ENCODE measurements around the gene WBP2. TPM values are rescaled to one million over a fixed set of nuclear protein-coding genes. Genes with fewer than 3 reads are reported as not detected.

WBP2 gene
- total and polyA plus RNA-seq, 10 of the 15 experiments (the other 5 are each of a cell fraction or from before 2014, with no cell fraction given), result 1.5 to 57.3 (median 27.5) TPM

- H3K4me1 ChIP-seq (ENCODE audit: control insufficient read depth, insufficient read depth, low read length), result peaks cover 3% of the 10 kb centered on the region
- CTCF ChIA-PET, result interaction anchor here (0.8 to 4.1 kb wide), 5 partner anchors 14 to 51 kb away, joined by 3 to 20 read pairs (median 3); partner anchors contain the start of gene WBP2
- H3K4me2 ChIP-seq (ENCODE audit: control insufficient read depth, insufficient read depth), result no peak overlapping the region
- FAIRE-seq, result no peak
- H3K79me2 ChIP-seq (ENCODE audit: control insufficient read depth, insufficient read depth, low read length), result no peaks in the 10 kb centered on the region; the same call in 1 of the 2 replicates
- intact Hi-C loops (cut with micrococcal nuclease; ENCODE audit: unreplicated experiment), result no loop called here
- in situ Hi-C loops (cut with MboI), result no loop called here
- POLR2A ChIA-PET, result interaction anchor here (0.7 to 2.2 kb wide), 7 partner anchors 10 to 189 kb away, joined by 3 to 11 read pairs (median 4); partner anchors contain the start of gene WBP2
- no peak overlapping the region for H2AFZ ChIP-seq (ENCODE audit: control insufficient read depth, low read depth, low read length)
- TF ChIP-seq CREB1 (IDR thresholded peaks at IDR 0.05; ENCODE audit: low read depth), result peak; percentile 59; the same call in 1 of the 2 replicates
- TF ChIP-seq CBX3 (IDR thresholded peaks at IDR 0.05; ENCODE audit: borderline replicate concordance, low read depth), result no peak
- no peak overlapping the region for H3K27ac ChIP-seq (ENCODE audit: control insufficient read depth, insufficient read depth)
- no peak for ATAC-seq
- no peaks in the 10 kb centered on the region for H3K27me3 ChIP-seq (replicated peaks in 1 of 2; ENCODE audit: control insufficient read depth in 2 of 2, insufficient read depth in 2 of 2, low read length in 1 of 2)
- no peaks in the 10 kb centered on the region for H4K20me1 ChIP-seq (ENCODE audit: control insufficient read depth, insufficient read depth)
- no peak for DNase-seq (ENCODE audit: low read depth, low spot score)
- SMC1A ChIA-PET (ENCODE audit: uncharacterized antibody, unreplicated experiment), result interaction anchor here (1.0 to 2.6 kb wide), 4 partner anchors 11 to 92 kb away, joined by 3 to 7 read pairs (median 4); partner anchors contain the start of gene TRIM65
- RAD21 ChIA-PET (ENCODE audit: unreplicated experiment), result interaction anchor here (0.7 to 0.8 kb wide), 2 partner anchors 51 to 55 kb away, joined by 3 read pairs; partner anchors contain the start of gene WBP2
- no peaks in the 10 kb centered on the region; a peak in 3 of 4 replicates for H3K36me3 ChIP-seq (ENCODE audit: control insufficient read depth in 2 of 2, insufficient read depth in 2 of 2, low read length in 1 of 2)
- WGBS (ENCODE audit: insufficient coverage, insufficient replicate concordance, low lambda C conversion rate, missing lambda C conversion rate), result 39% methylated on average over 1 of the region's 1 CpG
- TSS peak; percentile 42 for BruUV-seq (replicated peaks)
- no peak overlapping the region for H3K4me3 ChIP-seq
- no peaks in the 10 kb centered on the region for H3K9me3 ChIP-seq (replicated peaks; ENCODE audit: control insufficient read depth, insufficient read depth, low read length)
- H3K9ac ChIP-seq (ENCODE audit: control insufficient read depth, insufficient read depth, low read length), result no peak overlapping the region
Measured at GRCh38 chr17:75803883-75804282, 51.3 kb downstream of the WBP2 start.

GRCh38 chr17:75799402-75799801 is 55.7 kb downstream of the WBP2 start:
- intact Hi-C loops (cut with micrococcal nuclease; ENCODE audit: unreplicated experiment) (no loop called here), in situ Hi-C loops (cut with MboI) (no loop called here)
- peaks cover 3 to 9% of the 10 kb centered on the region in 2 experiments for H3K36me3 ChIP-seq (ENCODE audit: control insufficient read depth in 2 of 2, insufficient read depth in 2 of 2, low read length in 1 of 2)
- BruUV-seq (replicated peaks), result no TSS peak
- FAIRE-seq, result no peak
- CTCF ChIA-PET, result interaction anchor here (0.9 to 1.4 kb wide), 6 partner anchors 27 to 97 kb away, joined by 3 to 6 read pairs (median 4); partner anchors contain the start of gene GALK1
- no peaks in the 10 kb centered on the region for H4K20me1 ChIP-seq (ENCODE audit: control insufficient read depth, insufficient read depth)
- H3K79me2 ChIP-seq (ENCODE audit: control insufficient read depth, insufficient read depth, low read length), result peaks cover 5% of the 10 kb centered on the region
- 78% methylated on average over 4 of the region's 4 CpGs for WGBS (ENCODE audit: insufficient coverage, insufficient replicate concordance, low lambda C conversion rate, missing lambda C conversion rate)
- TF ChIP-seq STAT1 (conservative IDR thresholded peaks at IDR 0.05) (no peak), RAD21 (IDR thresholded peaks at IDR 0.05; ENCODE audit: insufficient read depth, low read depth, low read length) (0 out of 2 replicates have a peak, but pooled peaks have one; percentile 9), NBN (IDR thresholded peaks at IDR 0.05) (no peak), MTA2 (IDR thresholded peaks at IDR 0.05; ENCODE audit: low read depth) (no peak), TCF12 (IDR thresholded peaks at IDR 0.05; ENCODE audit: low read depth, low read length) (0 out of 2 replicates have a peak, but pooled peaks have one; percentile 30), SPI1 (IDR thresholded peaks at IDR 0.05; ENCODE audit: borderline replicate concordance, insufficient read depth, low read depth, low read length) (peak; percentile 26; the same call in 1 of the 2 replicates)
- TF ChIP-seq, protein P1, sequence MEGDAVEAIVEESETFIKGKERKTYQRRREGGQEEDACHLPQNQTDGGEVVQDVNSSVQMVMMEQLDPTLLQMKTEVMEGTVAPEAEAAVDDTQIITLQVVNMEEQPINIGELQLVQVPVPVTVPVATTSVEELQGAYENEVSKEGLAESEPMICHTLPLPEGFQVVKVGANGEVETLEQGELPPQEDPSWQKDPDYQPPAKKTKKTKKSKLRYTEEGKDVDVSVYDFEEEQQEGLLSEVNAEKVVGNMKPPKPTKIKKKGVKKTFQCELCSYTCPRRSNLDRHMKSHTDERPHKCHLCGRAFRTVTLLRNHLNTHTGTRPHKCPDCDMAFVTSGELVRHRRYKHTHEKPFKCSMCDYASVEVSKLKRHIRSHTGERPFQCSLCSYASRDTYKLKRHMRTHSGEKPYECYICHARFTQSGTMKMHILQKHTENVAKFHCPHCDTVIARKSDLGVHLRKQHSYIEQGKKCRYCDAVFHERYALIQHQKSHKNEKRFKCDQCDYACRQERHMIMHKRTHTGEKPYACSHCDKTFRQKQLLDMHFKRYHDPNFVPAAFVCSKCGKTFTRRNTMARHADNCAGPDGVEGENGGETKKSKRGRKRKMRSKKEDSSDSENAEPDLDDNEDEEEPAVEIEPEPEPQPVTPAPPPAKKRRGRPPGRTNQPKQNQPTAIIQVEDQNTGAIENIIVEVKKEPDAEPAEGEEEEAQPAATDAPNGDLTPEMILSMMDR (IDR thresholded peaks at IDR 0.05 in 2 of 3, conservative IDR thresholded peaks at IDR 0.05 in 1 of 3; ENCODE audit: control insufficient read depth in 2 of 3, extremely low read depth in 1 of 3, insufficient read depth in 1 of 3, low read depth in 3 of 3, low read length in 3 of 3), result 0 out of 6 replicates have a peak, but pooled peaks of 1 of the 3 experiments have one; percentile 14
- POLR2A ChIA-PET, result interaction anchor here (0.6 to 1.2 kb wide), 4 partner anchors 18 to 46 kb away, joined by 3 to 4 read pairs (median 4); no protein-coding TSS in a partner anchor
- H3K9ac ChIP-seq (ENCODE audit: control insufficient read depth, insufficient read depth, low read length), result no peak overlapping the region
- no peaks in the 10 kb centered on the region; the same call in 1 of the 2 replicates for H3K4me1 ChIP-seq (ENCODE audit: control insufficient read depth, insufficient read depth, low read length)
- H3K9me3 ChIP-seq (replicated peaks; ENCODE audit: control insufficient read depth, insufficient read depth, low read length), result no peaks in the 10 kb centered on the region
- ATAC-seq, result peak; percentile 66
- DNase-seq (ENCODE audit: low read depth, low spot score), result no peak
- H3K27me3 ChIP-seq (replicated peaks in 1 of 2; ENCODE audit: control insufficient read depth in 2 of 2, insufficient read depth in 2 of 2, low read length in 1 of 2), result no peaks in the 10 kb centered on the region
- SMC1A ChIA-PET (ENCODE audit: uncharacterized antibody, unreplicated experiment), result interaction anchor here (0.6 to 1.3 kb wide), 3 partner anchors 10 to 22 kb away, joined by 3 read pairs; no protein-coding TSS in a partner anchor
- no peak overlapping the region for H3K4me3 ChIP-seq
- H2AFZ ChIP-seq (ENCODE audit: control insufficient read depth, low read depth, low read length), result no peak overlapping the region
- RAD21 ChIA-PET (ENCODE audit: unreplicated experiment), result interaction anchor here (1.0 kb wide), 1 partner anchor 14 kb away, joined by 5 read pairs; no protein-coding TSS in a partner anchor
- H3K4me2 ChIP-seq (ENCODE audit: control insufficient read depth, insufficient read depth), result no peak overlapping the region
- no peak overlapping the region for H3K27ac ChIP-seq (ENCODE audit: control insufficient read depth, insufficient read depth)

Measured in GM12878 (cell line).